EH (cell line): ENCODE data around the gene FTHL17.

Experiments
- DNase-seq: peaks from one replicate; pipeline ENCODE4 v3.0.0-alpha.2; 2015; ENCODE audit warnings: low read depth

The FTHL17 gene

DNA sequence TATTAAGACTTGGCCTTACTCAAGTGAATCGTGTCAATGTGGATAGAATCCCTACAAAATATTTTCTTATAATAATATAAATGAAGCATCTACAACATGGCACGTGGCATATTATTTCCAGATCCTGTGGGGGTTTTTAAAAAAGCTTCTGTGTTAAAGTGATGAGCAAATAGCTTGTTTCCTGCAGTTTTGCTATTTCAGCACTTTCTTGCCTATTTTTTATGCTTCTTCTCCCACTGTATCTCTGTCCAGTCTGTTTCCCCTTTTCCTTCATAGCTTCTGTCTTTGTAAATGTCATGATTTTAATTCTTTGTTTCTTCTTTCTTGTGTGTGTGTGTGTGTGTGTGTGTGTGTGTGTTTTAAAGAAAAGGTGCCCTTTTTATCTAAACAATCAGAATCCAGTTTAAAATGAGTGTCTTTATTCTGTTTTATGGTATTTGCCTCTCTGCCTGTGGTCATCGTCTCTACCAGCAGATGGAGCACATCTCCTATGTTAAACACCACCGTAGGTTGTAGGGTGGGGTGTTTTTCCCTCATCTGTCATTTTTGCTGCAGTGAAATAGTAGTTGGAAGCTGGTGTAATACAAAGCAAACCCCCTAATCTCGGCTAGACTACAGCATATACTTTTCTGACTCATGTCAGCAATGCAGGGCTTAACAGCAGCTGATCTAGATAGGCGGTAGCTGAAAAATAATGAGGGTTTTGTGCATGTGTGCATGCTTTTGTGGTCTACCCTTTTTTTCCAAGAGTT is 33.1 kb downstream of the FTHL17 start:
- peak; percentile 53 for DNase-seq

DNA sequence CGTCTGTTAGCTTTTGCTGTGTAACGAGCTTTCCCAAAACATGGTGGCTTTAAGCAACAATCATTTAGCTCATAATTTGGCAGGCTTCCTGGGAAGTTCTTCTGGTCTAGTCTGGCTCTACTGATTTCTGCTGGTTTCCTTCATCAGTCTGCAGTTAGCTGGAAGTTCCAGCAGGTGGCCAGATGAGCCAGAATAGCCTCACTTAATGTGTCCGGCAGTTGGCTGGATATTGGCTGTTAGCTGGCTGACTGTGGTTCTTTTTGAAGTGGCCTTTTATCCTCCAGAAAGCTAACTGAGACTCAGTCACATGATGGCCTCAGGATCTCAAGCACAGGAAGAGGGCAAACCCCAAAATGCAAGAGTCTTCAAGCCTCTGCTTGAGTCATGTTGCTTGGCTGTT is 34.9 kb downstream of the FTHL17 start:
- DNase-seq = peak; percentile 59

DNA sequence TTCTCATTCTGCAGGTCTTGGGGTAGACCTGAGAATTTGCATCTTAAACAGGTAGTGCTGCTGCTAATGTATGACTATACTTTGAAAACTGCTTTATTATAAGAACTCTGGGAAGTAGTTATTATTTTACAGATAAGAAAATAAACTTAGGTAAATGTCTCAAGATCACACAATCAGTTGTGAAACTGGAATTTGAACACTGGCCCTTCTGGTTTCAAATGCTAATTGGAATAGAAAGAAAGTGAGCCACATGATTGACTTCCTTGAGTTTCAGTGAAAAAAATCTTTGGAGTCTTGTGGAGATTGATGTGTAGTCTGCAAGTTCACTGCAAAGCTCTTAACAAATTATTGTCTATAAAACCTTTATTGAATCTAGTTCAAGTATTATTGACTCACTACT is 44.5 kb downstream of the FTHL17 start:
- no peak for DNase-seq

- no peak for DNase-seq
Measured at GRCh38 chrX:31024866-31025265, 47.0 kb downstream of the FTHL17 start.

DNA sequence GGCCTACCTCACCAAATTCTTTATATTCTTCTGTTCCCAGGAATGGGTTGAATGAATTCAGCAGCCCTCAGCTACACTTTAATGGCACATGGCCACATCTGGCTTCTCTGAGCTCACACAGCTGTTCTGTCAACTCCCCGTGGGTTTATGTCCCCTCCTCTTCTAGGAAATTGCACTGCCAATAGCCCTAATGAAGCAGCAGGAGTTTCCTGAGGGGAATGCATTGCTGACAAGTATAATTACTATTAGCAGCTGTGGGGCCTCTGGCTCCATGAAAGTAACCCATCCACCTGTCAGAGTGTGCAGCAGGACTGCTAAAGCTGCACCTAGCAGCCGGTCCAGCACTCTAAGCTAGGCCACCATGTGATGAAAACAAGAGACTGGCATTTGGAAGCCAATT is 50.3 kb downstream of the FTHL17 start:
- no peak for DNase-seq
